GM18520 (cell line): ENCODE results near the gene STYX.
"Not testable (repeated sequence)": the region's sequence is repeated elsewhere in the genome, so short reads cannot be mapped to it uniquely, and the experiment has no call there.

Experiments used
- ATAC-seq: cut with Tn5 transposase; IDR thresholded peaks from one replicate; pipeline ENCODE4 v1.9.1; 2021; ENCODE audit not compliant: unreplicated experiment

Gene STYX

GRCh38 chr14:52723514-52724359 lies 6.2 kb upstream of the STYX start:
- ATAC-seq, result no peak

GRCh38 chr14:52724360-52724644 lies 5.7 kb upstream of the STYX start:
- ATAC-seq, result no peak

GRCh38 chr14:52727509-52727908 lies 2.5 kb upstream of the STYX start:
- not testable (repeated sequence) for ATAC-seq

GRCh38 chr14:52729035-52729434 lies 931 bp upstream of the STYX start:
- ATAC-seq, result not testable (repeated sequence)

- no peak for ATAC-seq
These were observed 411 bp upstream of the STYX start for GRCh38 chr14:52729585-52729924.

GRCh38 chr14:52730709-52731111 lies 744 bp downstream of the STYX start:
- ATAC-seq, result no peak

- ATAC-seq, result no peak
These were observed 3.9 kb downstream of the STYX start for GRCh38 chr14:52733824-52734223.

GRCh38 chr14:52735921-52736489 lies 6.0 kb downstream of the STYX start:
- ATAC-seq, result no peak

GRCh38 chr14:52738409-52738808 lies 8.4 kb downstream of the STYX start:
- ATAC-seq, result no peak

- no peak for ATAC-seq
These were observed 10.8 kb downstream of the STYX start for GRCh38 chr14:52740751-52741150.

- ATAC-seq, result peak; percentile 22
These were observed 11.9 kb downstream of the STYX start for GRCh38 chr14:52741865-52742264.

- ATAC-seq, result no peak
These were observed 18.8 kb downstream of the STYX start for GRCh38 chr14:52748647-52749292.

- ATAC-seq, result no peak
These were observed 25.8 kb downstream of the STYX start for GRCh38 chr14:52755607-52756316.

GRCh38 chr14:52759145-52759544 lies 29.2 kb downstream of the STYX start:
- ATAC-seq, result no peak

GRCh38 chr14:52762923-52763322 lies 33.0 kb downstream of the STYX start:
- ATAC-seq, result not testable (repeated sequence)

- ATAC-seq, result no peak
These were observed 37.3 kb downstream of the STYX start for GRCh38 chr14:52767058-52767833.

- ATAC-seq, result no peak
These were observed 39.9 kb downstream of the STYX start for GRCh38 chr14:52769887-52770286.

- no peak for ATAC-seq
These were observed 46.9 kb downstream of the STYX start for GRCh38 chr14:52776816-52777215.

- no peak for ATAC-seq
These were observed 48.7 kb downstream of the STYX start for GRCh38 chr14:52778702-52779101.

GRCh38 chr14:52780893-52781292 lies 50.9 kb downstream of the STYX start:
- no peak for ATAC-seq

GRCh38 chr14:52781629-52782028 lies 51.7 kb downstream of the STYX start:
- no peak for ATAC-seq
